Measurements from ENCODE around the gene PPP3CA.

DNA sequence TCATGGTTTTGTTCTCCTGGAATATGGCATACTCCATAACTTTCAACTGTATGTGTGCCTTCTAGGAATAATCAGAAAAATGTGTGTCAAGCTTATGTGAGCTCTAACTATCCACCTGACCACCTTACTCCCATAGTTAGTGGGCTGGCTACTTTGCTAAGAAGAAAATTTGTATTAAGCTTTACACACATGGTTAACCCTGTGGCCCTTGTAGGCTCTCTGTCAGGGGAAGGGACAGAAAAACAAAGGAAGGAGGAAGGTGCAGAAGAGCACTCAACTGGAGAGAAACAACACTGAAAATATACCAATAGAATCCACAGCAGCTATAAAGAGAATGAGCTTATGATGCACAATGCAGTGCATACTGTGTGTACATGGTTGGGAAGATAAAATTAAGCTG is 84.6 kb downstream of the PPP3CA start:
- TF ChIP-seq SP1 (IDR thresholded peaks at IDR 0.05) (no peak), ELF4 (IDR thresholded peaks at IDR 0.05) (no peak)

Data from HEK293T (cell line).